Measurements from ENCODE around the gene MIOX.

GRCh38 chr22:50461536-50461935, 25.1 kb upstream of the MIOX start:
- TF ChIP-seq CTCF (IDR thresholded peaks at IDR 0.05) (no peak), POLR2A (IDR thresholded peaks at IDR 0.05) (no peak)

Measured in uterus (tissue), 2 donors.